Keratinocyte (primary cell): Measurements from ENCODE around the gene MROH2A.

Experiments used
- CTCF ChIP-seq, 3 experiments: IDR thresholded peaks in 1 of 3; conservative IDR thresholded peaks in 1 of 3; optimal IDR thresholded peaks in 1 of 3; 2 replicates in 2 of 3; 3 replicates in 1 of 3; pipeline versions ENCODE3 to v1.5.1; 2011; ENCODE audit warnings: low read length in 3 of 3, mild to moderate bottlenecking in 3 of 3, moderate library complexity in 2 of 3, control low read depth in 1 of 3, inconsistent platforms in 1 of 3; ENCODE audit not compliant: insufficient read depth in 2 of 3; ENCODE audit errors: extremely low read depth in 1 of 3
- EZH2 ChIP-seq: IDR thresholded peaks from one replicate; pipeline ENCODE4 v1.6.1; 2012; ENCODE audit warnings: inconsistent platforms, mild to moderate bottlenecking, low read length, moderate library complexity

GRCh38 chr2:233758849-233759248, 19.3 kb upstream of the MROH2A start:
- TF ChIP-seq CTCF (optimal IDR thresholded peaks at IDR 0.05 in 1 of 3, IDR thresholded peaks at IDR 0.05 in 1 of 3, conservative IDR thresholded peaks at IDR 0.05 in 1 of 3; ENCODE audit: extremely low read depth in 1 of 3, insufficient read depth in 2 of 3, low read length in 3 of 3) (no peak), EZH2 (no peak)
